ENCODE results near the gene OPCML. TPM values are rescaled to one million over a fixed set of nuclear protein-coding genes. Genes with fewer than 3 reads are reported as not detected.

Gene OPCML
- total RNA-seq = not detected
- total RNA-seq (2013) = not detected

DNA sequence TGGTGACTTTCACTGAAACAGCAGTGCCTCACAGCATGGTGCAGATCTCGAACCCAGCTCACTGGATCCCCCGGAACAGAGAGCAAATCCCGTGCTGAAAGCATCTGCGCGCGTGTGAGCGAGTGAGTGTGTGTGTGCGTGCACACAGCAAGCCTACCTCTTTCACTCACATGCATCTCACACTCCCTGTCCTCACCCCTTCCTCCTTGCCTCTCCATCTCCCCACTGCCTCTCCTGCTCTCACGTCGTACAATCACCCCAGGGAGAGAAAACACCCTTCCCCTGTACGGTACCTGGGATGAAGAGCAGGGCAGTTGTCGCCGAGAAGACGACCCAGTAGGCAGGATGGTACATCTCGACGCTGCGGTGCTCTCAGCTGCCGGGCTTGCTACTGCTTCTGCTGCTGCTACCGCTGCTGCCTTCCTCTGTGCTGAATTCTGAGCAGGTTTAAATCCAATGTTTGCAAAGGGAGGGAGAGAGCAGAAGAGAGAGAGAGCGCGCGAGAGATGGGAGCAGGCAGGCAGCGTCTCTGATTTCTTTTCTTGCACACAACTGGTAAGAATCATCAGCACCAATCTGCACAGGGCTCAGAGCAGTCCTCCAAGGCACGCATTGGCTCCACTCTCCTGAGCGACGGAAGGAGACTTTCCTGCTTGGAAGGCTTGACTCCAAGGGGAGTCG lies at the start of gene OPCML:
TSS of gene OPCML (minus strand) at position 531 of the 681 bp plus-strand sequence.
- H3K27ac ChIP-seq (ENCODE audit: low read length) = no peak within 1 kb of the TSS
- TF ChIP-seq, protein P1, sequence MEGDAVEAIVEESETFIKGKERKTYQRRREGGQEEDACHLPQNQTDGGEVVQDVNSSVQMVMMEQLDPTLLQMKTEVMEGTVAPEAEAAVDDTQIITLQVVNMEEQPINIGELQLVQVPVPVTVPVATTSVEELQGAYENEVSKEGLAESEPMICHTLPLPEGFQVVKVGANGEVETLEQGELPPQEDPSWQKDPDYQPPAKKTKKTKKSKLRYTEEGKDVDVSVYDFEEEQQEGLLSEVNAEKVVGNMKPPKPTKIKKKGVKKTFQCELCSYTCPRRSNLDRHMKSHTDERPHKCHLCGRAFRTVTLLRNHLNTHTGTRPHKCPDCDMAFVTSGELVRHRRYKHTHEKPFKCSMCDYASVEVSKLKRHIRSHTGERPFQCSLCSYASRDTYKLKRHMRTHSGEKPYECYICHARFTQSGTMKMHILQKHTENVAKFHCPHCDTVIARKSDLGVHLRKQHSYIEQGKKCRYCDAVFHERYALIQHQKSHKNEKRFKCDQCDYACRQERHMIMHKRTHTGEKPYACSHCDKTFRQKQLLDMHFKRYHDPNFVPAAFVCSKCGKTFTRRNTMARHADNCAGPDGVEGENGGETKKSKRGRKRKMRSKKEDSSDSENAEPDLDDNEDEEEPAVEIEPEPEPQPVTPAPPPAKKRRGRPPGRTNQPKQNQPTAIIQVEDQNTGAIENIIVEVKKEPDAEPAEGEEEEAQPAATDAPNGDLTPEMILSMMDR (IDR thresholded peaks at IDR 0.05) = no peak
- H3K36me3 ChIP-seq (ENCODE audit: control insufficient read depth, insufficient read depth, low read length) = no peaks in the 10 kb centered on the region
- no peak for DNase-seq
- Mint-ChIP-seq H3K27me3 (ENCODE audit: low read depth in 2 of 2) (peaks cover 35 to 46% of the 10 kb centered on the region in 2 donors), H3K27ac (no peak within 1 kb of the TSS), H3K4me3 (no peak within 1 kb of the TSS), H3K36me3 (no peaks in the 10 kb centered on the region), H3K4me1 (no peaks in the 10 kb centered on the region), H3K9me3 (no peaks in the 10 kb centered on the region)
- H3K9me3 ChIP-seq (ENCODE audit: control insufficient read depth, insufficient read depth, low read length) = peaks cover 4% of the 10 kb centered on the region
- intact Hi-C loops (cut with micrococcal nuclease) = no loop called here
- H3K27me3 ChIP-seq (ENCODE audit: control insufficient read depth, insufficient read depth, low read length) = no peaks in the 10 kb centered on the region
- no peak within 1 kb of the TSS for H3K4me3 ChIP-seq (ENCODE audit: low read length)
- 6% methylated on average over 26 of the region's 27 CpGs for WGBS (ENCODE audit: insufficient coverage)
- H3K4me1 ChIP-seq (ENCODE audit: control insufficient read depth, insufficient read depth, low read length) = no peaks in the 10 kb centered on the region
- no peak for ATAC-seq

DNA sequence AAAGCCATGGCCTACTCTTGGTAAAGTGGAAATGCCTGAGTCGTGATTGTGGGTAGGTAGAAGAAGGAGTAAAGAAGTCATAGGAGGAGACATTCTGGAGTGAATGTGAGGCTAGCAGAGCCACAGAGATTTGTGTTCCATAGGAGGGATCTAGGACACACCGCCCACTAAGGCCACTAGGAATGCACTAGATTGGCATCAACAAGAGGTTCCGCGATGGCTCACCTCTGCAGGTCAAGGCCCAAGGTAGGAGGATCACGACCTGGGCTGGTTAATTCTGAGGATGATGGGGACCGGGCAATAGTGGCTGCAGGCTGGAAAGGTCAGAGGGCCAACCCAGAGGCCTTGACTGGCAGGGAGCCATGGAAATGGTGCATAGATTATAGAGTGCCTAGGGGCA lies 48.8 kb upstream of the OPCML start:
- no peaks in the 10 kb centered on the region for H3K4me1 Mint-ChIP-seq
- H3K36me3 Mint-ChIP-seq = no peaks in the 10 kb centered on the region
- Histone ChIP-seq H3K27me3 (ENCODE audit: control insufficient read depth, insufficient read depth, low read length) (no peaks in the 10 kb centered on the region), H3K27ac (ENCODE audit: low read length) (no peak overlapping the region), H3K4me3 (ENCODE audit: low read length) (no peak overlapping the region), H3K36me3 (ENCODE audit: control insufficient read depth, insufficient read depth, low read length) (no peaks in the 10 kb centered on the region), H3K4me1 (ENCODE audit: control insufficient read depth, insufficient read depth, low read length) (no peaks in the 10 kb centered on the region), H3K9me3 (ENCODE audit: control insufficient read depth, insufficient read depth, low read length) (no peaks in the 10 kb centered on the region)
- peaks cover 0 to 9% of the 10 kb centered on the region in 2 donors for H3K9me3 Mint-ChIP-seq
- ATAC-seq (no peak), DNase-seq (no peak)
- 79% methylated on average over 6 of the region's 6 CpGs for WGBS (ENCODE audit: insufficient coverage)
- TF ChIP-seq, protein P1 (IDR thresholded peaks at IDR 0.05) = no peak
- intact Hi-C loops (cut with micrococcal nuclease) = no loop called here
- H3K27ac Mint-ChIP-seq = no peak overlapping the region
- H3K27me3 Mint-ChIP-seq (ENCODE audit: low read depth in 2 of 2) = no peaks in the 10 kb centered on the region
- H3K4me3 Mint-ChIP-seq = no peak overlapping the region

DNA sequence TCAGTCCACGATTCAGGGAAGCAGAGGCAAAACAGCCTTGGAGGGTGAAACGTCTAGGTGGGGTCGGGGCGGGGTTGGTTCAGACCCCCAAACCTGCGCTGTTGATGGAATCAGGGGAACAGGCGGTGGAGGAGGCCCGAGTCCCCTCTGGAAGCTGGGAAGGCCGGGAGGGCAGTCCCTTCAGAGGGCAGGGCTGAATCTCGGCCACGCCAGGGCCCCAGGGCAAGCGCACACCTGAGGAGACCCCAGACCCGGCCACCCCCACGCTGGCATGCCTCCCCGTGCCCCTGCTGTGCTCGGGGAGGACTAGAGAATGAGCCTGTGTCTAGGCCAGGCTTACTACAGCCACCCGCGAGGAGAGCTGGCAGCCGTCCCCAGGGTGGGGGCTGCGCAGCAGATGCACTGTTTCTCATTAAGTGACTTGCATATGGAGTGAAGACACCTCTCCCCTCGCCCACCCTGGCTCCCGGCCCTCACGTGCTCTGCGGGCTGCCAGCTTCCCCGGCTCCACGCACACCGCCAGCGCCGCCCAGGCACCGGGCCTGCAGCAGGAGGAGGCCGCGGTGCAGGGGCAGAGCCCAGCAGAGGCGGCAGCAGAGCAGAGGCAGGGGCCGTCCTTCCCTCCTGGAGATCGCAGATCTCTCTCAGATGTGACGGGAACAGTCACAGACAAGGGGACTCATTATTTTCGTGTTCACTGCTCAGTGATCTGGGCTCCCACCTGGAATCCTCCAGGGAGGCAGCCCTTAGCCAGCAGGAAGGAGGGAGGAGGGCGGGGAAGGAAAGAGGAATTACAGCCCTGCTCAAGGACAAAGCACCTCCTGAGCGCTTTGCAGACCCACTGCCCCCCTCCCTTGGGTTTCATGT lies 47.1 kb upstream of the OPCML start:
- DNase-seq = no peak
- H3K27me3 ChIP-seq (ENCODE audit: control insufficient read depth, insufficient read depth, low read length) = no peaks in the 10 kb centered on the region
- intact Hi-C loops (cut with micrococcal nuclease) = no loop called here
- no peak overlapping the region for H3K27ac ChIP-seq (ENCODE audit: low read length)
- TF ChIP-seq, protein P1 (IDR thresholded peaks at IDR 0.05) = no peak
- no peaks in the 10 kb centered on the region for H3K4me1 ChIP-seq (ENCODE audit: control insufficient read depth, insufficient read depth, low read length)
- no peaks in the 10 kb centered on the region for H3K9me3 ChIP-seq (ENCODE audit: control insufficient read depth, insufficient read depth, low read length)
- Mint-ChIP-seq H3K27ac (no peak overlapping the region), H3K4me1 (no peaks in the 10 kb centered on the region), H3K36me3 (no peaks in the 10 kb centered on the region), H3K4me3 (no peak overlapping the region), H3K27me3 (ENCODE audit: low read depth in 2 of 2) (no peaks in the 10 kb centered on the region), H3K9me3 (peaks cover 3 to 9% of the 10 kb centered on the region in 2 donors)
- no peak for ATAC-seq
- 71% methylated on average over 38 of the region's 38 CpGs for WGBS (ENCODE audit: insufficient coverage)
- H3K36me3 ChIP-seq (ENCODE audit: control insufficient read depth, insufficient read depth, low read length) = no peaks in the 10 kb centered on the region
- no peak overlapping the region for H3K4me3 ChIP-seq (ENCODE audit: low read length)

Measured in natural killer cell (primary cell).